GM08714 (cell line): ENCODE results near the gene PSMB3.
A peak's percentile ranks its signal among the peaks of the same experiment; 100 is the strongest.
"Not testable (repeated sequence)": the region's sequence is repeated elsewhere in the genome, so short reads cannot be mapped to it uniquely, and the experiment has no call there.

Experiments
- H3K4me3 ChIP-seq: fragments of 200-500 bp; sonication (Bioruptor generic); 2 replicates; pipeline ENCODE4 v1.5.1; 2014; ENCODE audit warnings: mild to moderate bottlenecking, low read length, inconsistent platforms
- ZNF274 ChIP-seq: IDR thresholded peaks from 2 replicates; pipeline ENCODE4 v1.6.1; 2012; ENCODE audit warnings: mild to moderate bottlenecking, low read depth, low read length

PSMB3 gene

DNA sequence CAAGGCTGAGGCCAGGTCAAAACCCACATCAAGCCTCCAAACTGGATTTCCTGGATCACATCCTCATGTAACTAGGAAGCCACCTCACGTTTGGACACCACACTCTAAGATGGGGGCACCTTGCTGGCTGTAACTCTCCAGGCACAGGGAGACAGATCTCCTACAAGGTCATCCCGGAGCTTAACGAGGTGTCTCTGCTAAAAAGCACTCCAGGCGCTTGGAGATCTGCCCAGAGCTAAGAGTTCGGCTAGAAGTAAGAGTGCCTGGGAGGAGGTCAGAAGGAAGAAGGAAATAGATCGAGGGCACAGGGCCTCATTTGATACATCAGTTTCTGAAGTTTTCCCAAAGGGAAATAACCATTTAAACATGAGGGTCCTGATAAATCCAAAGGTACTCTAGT lies 15.9 kb downstream of the PSMB3 start:
- no peak overlapping the region for H3K4me3 ChIP-seq
- TF ChIP-seq ZNF274, result no peak

DNA sequence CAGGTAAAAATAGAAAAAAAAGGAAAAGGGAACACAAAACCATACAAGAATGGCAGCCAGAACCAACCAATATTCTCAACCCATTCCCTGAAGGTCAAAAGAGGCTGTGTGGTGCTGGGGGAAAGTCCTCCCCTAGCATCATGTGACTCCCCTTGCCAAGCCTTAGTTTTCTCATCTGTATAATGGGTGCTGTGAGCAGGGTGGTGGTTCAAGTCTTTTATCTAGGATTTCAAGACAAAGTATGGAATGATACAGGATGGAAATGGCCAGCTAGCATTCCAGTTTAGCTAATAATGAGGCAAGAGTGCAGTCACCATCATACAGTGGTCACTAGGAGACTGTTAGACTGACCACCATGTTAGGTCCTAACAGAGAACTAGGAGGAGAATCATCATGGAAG lies 20.7 kb downstream of the PSMB3 start:
- H3K4me3 ChIP-seq, result no peak overlapping the region
- TF ChIP-seq ZNF274, result no peak

GRCh38 chr17:38777641-38778250 lies 25.2 kb downstream of the PSMB3 start:
- no peak overlapping the region for H3K4me3 ChIP-seq
- no peak for TF ChIP-seq ZNF274

DNA sequence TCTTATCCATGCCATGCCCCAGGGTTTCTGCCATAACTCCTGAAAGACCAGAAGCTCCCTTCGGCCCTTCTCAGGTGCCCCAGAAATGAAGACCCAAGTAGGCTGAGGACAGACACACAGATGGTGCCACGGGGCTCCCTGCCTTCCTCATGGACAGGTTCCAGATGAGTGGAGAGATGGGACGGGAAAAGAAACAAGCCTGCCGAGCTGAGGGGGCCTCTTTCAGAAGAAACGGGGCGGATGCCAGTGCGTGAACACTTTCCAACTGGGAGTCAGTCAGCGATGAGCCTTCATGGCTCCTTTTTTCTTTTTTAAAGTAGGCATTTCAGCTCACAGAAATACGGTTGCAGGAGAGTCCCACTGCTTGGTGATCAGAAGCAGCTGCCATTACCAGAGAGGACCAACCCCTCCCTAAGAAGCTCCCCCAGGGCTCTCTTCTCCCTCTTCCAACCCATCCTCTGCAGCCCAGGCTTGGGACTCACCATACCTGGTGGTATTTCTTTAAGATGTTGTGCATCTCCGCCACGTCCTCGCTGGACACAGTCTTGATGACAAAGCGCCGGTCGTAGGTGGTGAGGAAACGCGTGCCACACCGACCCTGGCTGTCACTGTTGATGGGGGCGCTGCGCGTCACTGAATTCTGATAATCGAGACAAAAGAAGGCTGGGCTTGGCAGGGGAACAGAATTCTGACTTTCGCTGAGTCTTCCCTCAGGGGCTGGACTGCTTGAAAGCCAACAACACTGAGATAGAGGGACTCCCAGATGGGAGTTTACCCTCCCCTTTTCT lies 27.6 kb downstream of the PSMB3 start:
- H3K4me3 ChIP-seq, result no peak overlapping the region
- TF ChIP-seq ZNF274, result no peak

GRCh38 chr17:38783227-38783626 lies 30.7 kb downstream of the PSMB3 start:
- H3K4me3 ChIP-seq, result no peak overlapping the region
- no peak for TF ChIP-seq ZNF274

- no peak for TF ChIP-seq ZNF274
- H3K4me3 ChIP-seq, result no peak overlapping the region
Measured at GRCh38 chr17:38786372-38786771, 33.8 kb downstream of the PSMB3 start.

GRCh38 chr17:38787999-38788398 lies 35.5 kb downstream of the PSMB3 start:
- H3K4me3 ChIP-seq, result not testable (repeated sequence)

DNA sequence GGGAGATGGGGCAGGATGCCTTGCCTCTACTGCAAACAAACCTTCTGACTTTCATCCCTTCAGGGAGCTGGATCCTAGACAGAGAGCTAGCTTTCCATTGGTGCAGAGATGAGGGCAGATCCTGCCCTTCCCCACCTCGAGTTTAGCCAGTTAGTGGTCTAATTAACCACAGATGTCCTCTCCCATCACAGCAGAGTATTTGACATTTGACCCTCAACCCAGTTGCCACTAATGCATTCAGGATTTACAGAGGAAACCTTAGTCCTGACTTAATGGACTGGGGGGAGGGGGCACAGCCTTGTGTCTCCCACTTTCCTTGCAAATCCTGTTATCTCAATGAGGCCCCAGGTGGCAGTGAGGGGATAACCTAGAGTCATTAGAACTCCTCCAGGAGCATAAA lies 36.6 kb downstream of the PSMB3 start:
- no peak for TF ChIP-seq ZNF274
- no peak overlapping the region for H3K4me3 ChIP-seq

DNA sequence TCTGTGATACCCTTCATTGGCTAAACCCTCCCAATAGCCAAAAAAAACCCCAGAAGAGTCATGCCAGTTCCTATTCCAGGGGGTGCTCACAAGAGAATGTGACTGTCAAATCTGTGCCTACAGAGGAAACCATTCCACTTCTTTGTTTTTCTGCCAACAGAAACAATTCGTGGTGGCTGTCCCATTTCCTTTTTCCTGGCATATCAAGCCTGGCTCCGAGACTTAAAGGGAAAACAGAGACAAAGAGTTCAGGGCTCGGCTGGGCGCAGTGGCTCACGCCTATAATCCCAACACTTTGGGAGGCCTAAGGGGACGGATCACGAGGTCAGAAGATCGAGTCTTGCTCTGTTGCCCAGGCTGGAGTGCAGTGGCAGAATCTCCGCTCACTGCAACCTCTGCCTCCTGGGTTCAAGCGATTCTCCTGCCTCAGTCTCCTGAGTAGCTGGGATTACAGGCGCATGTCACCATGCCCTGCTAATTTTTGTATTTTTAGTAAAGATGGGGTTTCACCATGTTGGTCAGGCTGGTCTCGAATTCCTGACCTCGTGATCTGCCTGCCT lies 37.7 kb downstream of the PSMB3 start:
- not testable (repeated sequence) for H3K4me3 ChIP-seq

DNA sequence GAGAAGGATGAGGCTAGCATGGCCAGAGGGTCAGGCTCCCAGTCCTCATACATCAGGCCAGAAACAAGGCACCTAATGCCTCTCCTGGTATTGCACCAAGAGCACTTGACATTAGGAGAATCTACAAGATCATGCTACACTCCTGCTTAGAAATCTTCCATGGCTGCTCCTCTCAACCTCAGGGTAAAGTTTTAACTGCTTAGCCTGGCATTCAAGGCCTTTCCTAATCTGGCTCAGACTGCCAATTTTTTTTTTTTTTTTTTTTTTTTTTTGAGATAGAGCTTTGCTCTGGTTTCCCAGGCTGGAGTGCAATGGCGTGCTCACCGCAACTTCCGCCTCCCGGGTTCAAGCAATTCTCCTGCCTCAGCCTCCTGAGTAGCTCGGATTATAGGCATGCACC lies 38.6 kb downstream of the PSMB3 start:
- TF ChIP-seq ZNF274, result no peak
- H3K4me3 ChIP-seq, result no peak overlapping the region

- TF ChIP-seq ZNF274, result no peak
- no peak overlapping the region for H3K4me3 ChIP-seq
Measured at GRCh38 chr17:38794221-38794620, 41.7 kb downstream of the PSMB3 start.

GRCh38 chr17:38796451-38797157 lies 44.1 kb downstream of the PSMB3 start:
- H3K4me3 ChIP-seq, result no peak overlapping the region
- TF ChIP-seq ZNF274, result no peak

GRCh38 chr17:38797158-38797490 lies 44.6 kb downstream of the PSMB3 start:
- H3K4me3 ChIP-seq, result peak overlapping the region; percentile 82; the same call in 1 of the 2 replicates
- TF ChIP-seq ZNF274, result no peak

DNA sequence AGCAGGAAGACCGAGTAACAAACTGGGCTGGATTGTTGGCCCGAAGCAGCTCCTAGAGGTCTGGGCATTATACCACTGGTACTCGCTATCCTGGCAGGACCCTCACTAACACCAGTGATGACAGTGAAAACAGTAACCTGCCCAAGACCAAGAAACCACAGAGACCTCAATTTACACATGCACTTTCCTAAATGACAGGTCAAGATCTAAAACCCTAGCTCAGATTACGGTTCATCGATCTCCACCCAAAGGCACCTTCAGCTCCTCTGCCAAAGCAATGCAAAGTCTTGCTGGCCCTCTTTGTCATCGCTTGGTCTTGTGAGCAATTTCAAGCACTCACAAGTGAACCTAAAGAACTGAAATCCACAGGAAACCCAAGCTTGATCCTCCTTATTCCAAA lies 45.3 kb downstream of the PSMB3 start:
- peak overlapping the region; percentile 82 for H3K4me3 ChIP-seq
- no peak for TF ChIP-seq ZNF274
